ENCODE results near the gene GLRX2. TPM values are rescaled to one million over a fixed set of nuclear protein-coding genes. Genes with fewer than 3 reads are reported as not detected.
"Not testable (repeated sequence)": the region's sequence is repeated elsewhere in the genome, so short reads cannot be mapped to it uniquely, and the experiment has no call there.

Gene GLRX2
- total and polyA plus RNA-seq, 5 donors, result 25.3 to 37.3 (median 31.7) TPM

GRCh38 chr1:193121616-193122593 is 16.7 kb upstream of the GLRX2 start, which contains the start of gene CDC73:
CDC73 (plus strand) TSS chr1:193122031; CDS start chr1:193122201, 170 bp downstream.
- no peaks in the 10 kb centered on the region for H3K27me3 ChIP-seq (ENCODE audit: control insufficient read depth, insufficient read depth)
- intact Hi-C loops (cut with DNase I), result loop anchor here in 2 of 4 donors (2.0 to 10.0 kb wide), 3 partner anchors 17 to 647 kb away; partner anchors contain the start of genes GLRX2 (in 1 of the 2) and RGS2 (in 1 of the 2)
- peak; percentile 99 for ATAC-seq

GRCh38 chr1:193120604-193121166 is 15.5 kb upstream of the GLRX2 start:
- WGBS, result 64% methylated on average over 6 of the region's 6 CpGs
- ATAC-seq (no peak), DNase-seq (no peak)
- H3K9me3 ChIP-seq (ENCODE audit: control insufficient read depth, low read length), result no peaks in the 10 kb centered on the region
- H3K27me3 ChIP-seq (ENCODE audit: control insufficient read depth, insufficient read depth), result no peaks in the 10 kb centered on the region
- peak overlapping the region; percentile 69 for H3K4me3 ChIP-seq (ENCODE audit: low read length)
- H3K4me1 ChIP-seq (ENCODE audit: control insufficient read depth, insufficient read depth, low read length), result peaks cover 2% of the 10 kb centered on the region
- intact Hi-C loops (cut with DNase I), result loop anchor here in 2 of 4 donors (2.0 to 10.0 kb wide), 3 partner anchors 16 to 646 kb away; partner anchors contain the start of genes GLRX2 (in 1 of the 2) and RGS2 (in 1 of the 2)
- H3K27ac ChIP-seq (ENCODE audit: low read length), result no peak overlapping the region

More at GRCh38 chr1:193121616-193122593, 16.7 kb upstream of the GLRX2 start, which contains the start of gene CDC73:
- no peaks in the 10 kb centered on the region for H3K9me3 ChIP-seq (ENCODE audit: control insufficient read depth, low read length)
- DNase-seq, result peak; percentile 98 to 100 (median 99)
- H3K4me1 ChIP-seq (ENCODE audit: control insufficient read depth, insufficient read depth, low read length), result peaks cover 2% of the 10 kb centered on the region
- WGBS, result under 1% methylated on average over 85 of the region's 85 CpGs
- H3K4me3 ChIP-seq (ENCODE audit: low read length), result peak within 1 kb of the TSS; percentile 69
- H3K27ac ChIP-seq (ENCODE audit: low read length), result peak within 1 kb of the TSS; percentile 88

GRCh38 chr1:193118803-193119730 is 13.9 kb upstream of the GLRX2 start:
- 88% methylated on average over 4 of the region's 4 CpGs for WGBS
- no peaks in the 10 kb centered on the region for H3K27me3 ChIP-seq (ENCODE audit: control insufficient read depth, insufficient read depth)
- no peak overlapping the region for H3K4me3 ChIP-seq (ENCODE audit: low read length)
- H3K9me3 ChIP-seq (ENCODE audit: control insufficient read depth, low read length), result no peaks in the 10 kb centered on the region
- DNase-seq (no peak), ATAC-seq (no peak)
- intact Hi-C loops (cut with DNase I), result loop anchor here in 1 of 4 donors (10.0 kb wide), 1 partner anchor 644 kb away; no protein-coding TSS in a partner anchor
- no peak overlapping the region for H3K27ac ChIP-seq (ENCODE audit: low read length)
- peaks cover 2% of the 10 kb centered on the region for H3K4me1 ChIP-seq (ENCODE audit: control insufficient read depth, insufficient read depth, low read length)

- ATAC-seq, result no peak
- Histone ChIP-seq H3K4me3 (ENCODE audit: low read length) (no peak overlapping the region), H3K27me3 (ENCODE audit: control insufficient read depth, insufficient read depth) (no peaks in the 10 kb centered on the region), H3K27ac (ENCODE audit: low read length) (no peak overlapping the region), H3K9me3 (ENCODE audit: control insufficient read depth, low read length) (no peaks in the 10 kb centered on the region), H3K4me1 (ENCODE audit: control insufficient read depth, insufficient read depth, low read length) (peaks cover under 1% of the 10 kb centered on the region)
- DNase-seq, result no peak
- 89% methylated on average over 3 of the region's 3 CpGs for WGBS
- intact Hi-C loops (cut with DNase I), result loop anchor here in 1 of 4 donors (10.0 kb wide), 1 partner anchor 643 kb away; no protein-coding TSS in a partner anchor
These were observed 13.0 kb upstream of the GLRX2 start for GRCh38 chr1:193118194-193118593.

GRCh38 chr1:193117167-193117566 is 12.0 kb upstream of the GLRX2 start:
- H3K27ac ChIP-seq (ENCODE audit: low read length); DNase-seq; H3K27me3 ChIP-seq (ENCODE audit: control insufficient read depth, insufficient read depth); H3K4me3 ChIP-seq (ENCODE audit: low read length); ATAC-seq; H3K4me1 ChIP-seq (ENCODE audit: control insufficient read depth, insufficient read depth, low read length); H3K9me3 ChIP-seq (ENCODE audit: control insufficient read depth, low read length): not testable (repeated sequence)
- 95% methylated on average over 6 of the region's 6 CpGs for WGBS
- intact Hi-C loops (cut with DNase I), result loop anchor here in 1 of 4 donors (10.0 kb wide), 1 partner anchor 642 kb away; no protein-coding TSS in a partner anchor

- no peaks in the 10 kb centered on the region for H3K9me3 ChIP-seq (ENCODE audit: control insufficient read depth, low read length)
- ATAC-seq (peak; percentile 60 to 83), DNase-seq (no peak)
- no peaks in the 10 kb centered on the region for H3K27me3 ChIP-seq (ENCODE audit: control insufficient read depth, insufficient read depth)
- H3K4me1 ChIP-seq (ENCODE audit: control insufficient read depth, insufficient read depth, low read length), result no peaks in the 10 kb centered on the region
- no peak overlapping the region for H3K4me3 ChIP-seq (ENCODE audit: low read length)
- intact Hi-C loops (cut with DNase I), result loop anchor here in 1 of 4 donors (10.0 kb wide), 1 partner anchor 641 kb away; no protein-coding TSS in a partner anchor
- 43% methylated on average over 1 of the region's 1 CpG for WGBS
- H3K27ac ChIP-seq (ENCODE audit: low read length), result peak overlapping the region; percentile 64
These were observed 10.5 kb upstream of the GLRX2 start for GRCh38 chr1:193115629-193116227.

GRCh38 chr1:193114485-193115095 is 9.4 kb upstream of the GLRX2 start:
- H3K27me3 ChIP-seq (ENCODE audit: control insufficient read depth, insufficient read depth), result no peaks in the 10 kb centered on the region
- no peaks in the 10 kb centered on the region for H3K4me1 ChIP-seq (ENCODE audit: control insufficient read depth, insufficient read depth, low read length)
- 84% methylated on average over 6 of the region's 6 CpGs for WGBS
- DNase-seq, result no peak
- no peak overlapping the region for H3K27ac ChIP-seq (ENCODE audit: low read length)
- no peaks in the 10 kb centered on the region for H3K9me3 ChIP-seq (ENCODE audit: control insufficient read depth, low read length)
- ATAC-seq, result no peak
- no peak overlapping the region for H3K4me3 ChIP-seq (ENCODE audit: low read length)
- intact Hi-C loops (cut with DNase I), result loop anchor here in 1 of 4 donors (10.0 kb wide), 1 partner anchor 640 kb away; no protein-coding TSS in a partner anchor

GRCh38 chr1:193113992-193114332 is 8.7 kb upstream of the GLRX2 start:
- H3K4me1 ChIP-seq (ENCODE audit: control insufficient read depth, insufficient read depth, low read length), result no peaks in the 10 kb centered on the region
- intact Hi-C loops (cut with DNase I), result loop anchor here in 1 of 4 donors (10.0 kb wide), 1 partner anchor 639 kb away; no protein-coding TSS in a partner anchor
- ATAC-seq, result no peak
- H3K9me3 ChIP-seq (ENCODE audit: control insufficient read depth, low read length), result no peaks in the 10 kb centered on the region
- H3K27me3 ChIP-seq (ENCODE audit: control insufficient read depth, insufficient read depth), result no peaks in the 10 kb centered on the region
- DNase-seq, result no peak
- H3K4me3 ChIP-seq (ENCODE audit: low read length), result no peak overlapping the region
- H3K27ac ChIP-seq (ENCODE audit: low read length), result no peak overlapping the region

- H3K9me3 ChIP-seq (ENCODE audit: control insufficient read depth, low read length), result no peaks in the 10 kb centered on the region
- intact Hi-C loops (cut with DNase I), result loop anchor here in 1 of 4 donors (10.0 kb wide), 1 partner anchor 639 kb away; no protein-coding TSS in a partner anchor
- WGBS, result 78% methylated on average over 9 of the region's 9 CpGs
- H3K4me1 ChIP-seq (ENCODE audit: control insufficient read depth, insufficient read depth, low read length), result no peaks in the 10 kb centered on the region
- ATAC-seq, result no peak
- H3K27me3 ChIP-seq (ENCODE audit: control insufficient read depth, insufficient read depth), result no peaks in the 10 kb centered on the region
- H3K27ac ChIP-seq (ENCODE audit: low read length), result no peak overlapping the region
- H3K4me3 ChIP-seq (ENCODE audit: low read length), result no peak overlapping the region
- no peak for DNase-seq
These were observed 8.2 kb upstream of the GLRX2 start for GRCh38 chr1:193113258-193113991.
